Right cardiac atrium (tissue), 5 donors: ENCODE results near the gene MAP3K13. TPM values are rescaled to one million over a fixed set of nuclear protein-coding genes. Genes with fewer than 3 reads are reported as not detected.
A peak's percentile ranks its signal among the peaks of the same experiment; 100 is the strongest.
"Not testable (repeated sequence)": the region's sequence is repeated elsewhere in the genome, so short reads cannot be mapped to it uniquely, and the experiment has no call there.

ENCODE experiments used
- ATAC-seq, 2 donors: fragments of 200-7000 bp; cut with Tn5 transposase; one replicate each; pipeline versions ENCODE4 v1.8.0 to v1.9.1; 2020; ENCODE audit warnings: moderate library complexity in 2 of 2, mild to moderate bottlenecking in 1 of 2
- DNase-seq, 3 donors: peaks; one replicate each; pipeline ENCODE4 v3.0.0-alpha.2; 2020
- H3K27ac ChIP-seq: one replicate; pipeline ENCODE4 v1.5.1; 2013; ENCODE audit warnings: mild to moderate bottlenecking, low read length, control low read depth, moderate library complexity
- H3K27me3 ChIP-seq: one replicate; pipeline ENCODE4 v1.6.1; 2013; ENCODE audit not compliant: control insufficient read depth, insufficient read depth
- H3K4me1 ChIP-seq: one replicate; pipeline ENCODE4 v1.6.1; 2013; ENCODE audit warnings: low read length; ENCODE audit not compliant: control insufficient read depth, insufficient read depth
- H3K4me3 ChIP-seq: one replicate; pipeline ENCODE4 v1.5.1; 2013; ENCODE audit warnings: low read length, control low read depth
- H3K9me3 ChIP-seq: one replicate; pipeline ENCODE4 v1.6.1; 2013; ENCODE audit warnings: low read length; ENCODE audit not compliant: control insufficient read depth
- WGBS: extraction: QIAGEN DNeasy Blood & Tissue Kit; methylation state at CpG from one replicate; pipeline ENCODE4 v1.1.7; 2013; 5-methylcytosine and 5-hydroxymethylcytosine counted together
- intact Hi-C, 4 donors: fragments of 100-400 bp; cut with DNase I; formaldehyde crosslinking; loops; one replicate each; pipeline versions ENCODE4 v1.11.0 to v1.14.0; 2022 to 2023
- polyA plus RNA-seq: library from polyadenylated mRNA; stranded (reverse); fragments of 200-250 nt; gene quantifications from one replicate; pipeline ENCODE4 v1.2.3, GENCODE V29; 2013
- total RNA-seq, 4 donors: library from RNA; stranded (reverse); fragmentation: NEBNext Ultra II Directional; extraction: Animal tissue kit (Norgen Biotek cat#: 25700); gene quantifications; one replicate each; pipeline ENCODE4 v1.2.1, GENCODE V29; 2021
- donor health status: healthy with polysubstance abuse.
- donor health status: DM: no; HTN: yes; CAD: no.
- donor health status: DM: no; HTN: no; CAD: no.
- donor health status: DM: no; HTN: yes; CAD: no; lungs with severe emphysema.
- donor health status: DM: yes; HTN: yes; CAD: no.

Gene MAP3K13
- total and polyA plus RNA-seq, 5 donors: 10.8 to 18.5 (median 12.3) TPM

GRCh38 chr3:185365291-185366073 is 2.5 kb downstream of the MAP3K13 start:
- intact Hi-C loops: no loop called here
- no peaks in the 10 kb centered on the region for H3K27me3 ChIP-seq
- H3K27ac ChIP-seq: no peak overlapping the region
- no peak for ATAC-seq
- H3K9me3 ChIP-seq: no peaks in the 10 kb centered on the region
- no peak overlapping the region for H3K4me3 ChIP-seq
- 88% methylated on average over 3 of the region's 3 CpGs for WGBS
- DNase-seq: no peak
- no peaks in the 10 kb centered on the region for H3K4me1 ChIP-seq

- Histone ChIP-seq H3K4me3 (no peak overlapping the region), H3K9me3 (no peaks in the 10 kb centered on the region), H3K4me1 (no peaks in the 10 kb centered on the region), H3K27me3 (no peaks in the 10 kb centered on the region), H3K27ac (no peak overlapping the region)
- WGBS: 86% methylated on average over 1 of the region's 1 CpG
- DNase-seq (no peak), ATAC-seq (no peak)
- intact Hi-C loops: no loop called here
Observed at GRCh38 chr3:185366074-185366335, 3.1 kb downstream of the MAP3K13 start.

- Histone ChIP-seq H3K4me3 (no peak overlapping the region), H3K4me1 (no peaks in the 10 kb centered on the region), H3K9me3 (no peaks in the 10 kb centered on the region), H3K27me3 (no peaks in the 10 kb centered on the region), H3K27ac (no peak overlapping the region)
- ATAC-seq: no peak
- no peak for DNase-seq
- intact Hi-C loops: no loop called here
Observed at GRCh38 chr3:185366913-185367312, 4.0 kb downstream of the MAP3K13 start.

GRCh38 chr3:185370349-185370748 is 7.4 kb downstream of the MAP3K13 start:
- 76% methylated on average over 6 of the region's 6 CpGs for WGBS
- H3K4me1 ChIP-seq, H3K9me3 ChIP-seq, H3K27me3 ChIP-seq, intact Hi-C loops, ATAC-seq, H3K27ac ChIP-seq, H3K4me3 ChIP-seq, DNase-seq: not testable (repeated sequence)

GRCh38 chr3:185371306-185372074 is 8.6 kb downstream of the MAP3K13 start:
- Histone ChIP-seq H3K9me3 (no peaks in the 10 kb centered on the region), H3K27me3 (no peaks in the 10 kb centered on the region), H3K4me1 (no peaks in the 10 kb centered on the region), H3K27ac (no peak overlapping the region), H3K4me3 (no peak overlapping the region)
- DNase-seq: no peak
- no peak for ATAC-seq
- intact Hi-C loops: no loop called here
- WGBS: 45% methylated on average over 2 of the region's 2 CpGs

- WGBS: 80% methylated on average over 2 of the region's 2 CpGs
- H3K4me1 ChIP-seq: no peaks in the 10 kb centered on the region
- H3K27me3 ChIP-seq: no peaks in the 10 kb centered on the region
- no peak overlapping the region for H3K27ac ChIP-seq
- ATAC-seq (no peak), DNase-seq (no peak)
- H3K4me3 ChIP-seq: no peak overlapping the region
- H3K9me3 ChIP-seq: no peaks in the 10 kb centered on the region
- intact Hi-C loops: no loop called here
Observed at GRCh38 chr3:185381320-185382058, 18.6 kb downstream of the MAP3K13 start.

GRCh38 chr3:185382154-185382553 is 19.2 kb downstream of the MAP3K13 start:
- Histone ChIP-seq H3K9me3 (no peaks in the 10 kb centered on the region), H3K27me3 (no peaks in the 10 kb centered on the region), H3K4me1 (no peaks in the 10 kb centered on the region), H3K4me3 (no peak overlapping the region), H3K27ac (no peak overlapping the region)
- no peak for ATAC-seq
- DNase-seq: no peak
- WGBS: 99% methylated on average over 1 of the region's 1 CpG
- intact Hi-C loops: no loop called here

- ATAC-seq, intact Hi-C loops: not testable (repeated sequence)
- 98% methylated on average over 3 of the region's 3 CpGs for WGBS
Observed at GRCh38 chr3:185386515-185386914, 23.6 kb downstream of the MAP3K13 start.

GRCh38 chr3:185387646-185388045 is 24.7 kb downstream of the MAP3K13 start:
- Histone ChIP-seq H3K4me1 (no peaks in the 10 kb centered on the region), H3K9me3 (no peaks in the 10 kb centered on the region), H3K27me3 (no peaks in the 10 kb centered on the region), H3K4me3 (no peak overlapping the region), H3K27ac (no peak overlapping the region)
- ATAC-seq: no peak
- intact Hi-C loops: no loop called here
- 78% methylated on average over 1 of the region's 1 CpG for WGBS
- DNase-seq: no peak

More at GRCh38 chr3:185386515-185386914, 23.6 kb downstream of the MAP3K13 start:
- not testable (repeated sequence) for H3K27me3 ChIP-seq, DNase-seq, H3K4me1 ChIP-seq, H3K4me3 ChIP-seq, H3K9me3 ChIP-seq, H3K27ac ChIP-seq

- no peak for ATAC-seq
- H3K4me3 ChIP-seq: no peak overlapping the region
- H3K27ac ChIP-seq: no peak overlapping the region
Observed at GRCh38 chr3:185393055-185393454, 30.1 kb downstream of the MAP3K13 start.

GRCh38 chr3:185397676-185398075 is 34.7 kb downstream of the MAP3K13 start:
- intact Hi-C loops: no loop called here
- WGBS: 64% methylated on average over 6 of the region's 6 CpGs
- Histone ChIP-seq H3K4me1 (no peaks in the 10 kb centered on the region), H3K9me3 (no peaks in the 10 kb centered on the region), H3K27ac (no peak overlapping the region), H3K27me3 (no peaks in the 10 kb centered on the region), H3K4me3 (no peak overlapping the region)
- DNase-seq (peak in 1 of 3 donors; percentile 26), ATAC-seq (peak in 1 of 2 donors; percentile 72)

More at GRCh38 chr3:185393055-185393454, 30.1 kb downstream of the MAP3K13 start:
- no peak for DNase-seq
- H3K27me3 ChIP-seq: no peaks in the 10 kb centered on the region
- no peaks in the 10 kb centered on the region for H3K9me3 ChIP-seq
- H3K4me1 ChIP-seq: no peaks in the 10 kb centered on the region
- 96% methylated on average over 3 of the region's 3 CpGs for WGBS
- intact Hi-C loops: no loop called here
